Testis (tissue), 3 donors: ENCODE measurements around the gene SNRPB2. TPM values are rescaled to one million over a fixed set of nuclear protein-coding genes. Genes with fewer than 3 reads are reported as not detected.

ENCODE experiments used
- DNase-seq: peaks from one replicate; pipeline ENCODE4 v3.0.0-alpha.2; 2019
- H3K27ac ChIP-seq, 2 donors: fragments of 200-600 bp; sonication (generic); one replicate each; pipeline ENCODE4 v1.5.1; 2019
- H3K27me3 ChIP-seq: fragments of 200-600 bp; sonication (generic); one replicate; pipeline ENCODE4 v1.5.1; 2019
- H3K36me3 ChIP-seq: fragments of 200-600 bp; sonication (generic); one replicate; pipeline ENCODE4 v1.5.1; 2017; ENCODE audit warnings: low read depth; ENCODE audit errors: missing control alignments
- H3K4me1 ChIP-seq: fragments of 200-600 bp; sonication (generic); one replicate; pipeline ENCODE4 v1.5.1; 2019
- H3K4me3 ChIP-seq, 2 donors: fragments of 200-600 bp; sonication (generic); one replicate each; pipeline ENCODE4 v1.5.1; 2017 to 2019
- H3K9me3 ChIP-seq: fragments of 200-600 bp; sonication (generic); one replicate; pipeline ENCODE4 v1.5.1; 2017
- CTCF ChIP-seq, 3 experiments: fragments of 450-650 bp in 2 of 3; fragments of 200-600 bp in 1 of 3; sonication (generic) in 1 of 3; IDR thresholded peaks; one replicate each; pipeline ENCODE4 v1.5.1; 2016 to 2019; ENCODE audit warnings: antibody characterized with exemption in 3 of 3, mild to moderate bottlenecking in 2 of 3, moderate library complexity in 1 of 3
- POLR2A ChIP-seq: fragments of 450-650 bp; IDR thresholded peaks from one replicate; pipeline ENCODE4 v1.6.1; 2017; ENCODE audit warnings: antibody characterized with exemption, mild to moderate bottlenecking, moderate library complexity
- WGBS, 2 donors: methylation state at CpG; one replicate each; pipeline ENCODE4 v1.1.5; 2018; 5-methylcytosine and 5-hydroxymethylcytosine counted together
- intact Hi-C: fragments of 100-400 bp; cut with DNase I; formaldehyde crosslinking; loops from one replicate; pipeline ENCODE4 v1.15.1; 2023; ENCODE audit warnings: low total_unique reads
- polyA plus RNA-seq: library from polyadenylated mRNA; stranded (reverse); fragments of 350-450 nt; fragmentation: Illumina TruSeq; extraction: RNeasy Lipid Tissue Mini Kit (QIAGEN cat#74804); gene quantifications from one replicate; pipeline ENCODE4 v1.2.3, GENCODE V29; 2014; ENCODE audit warnings: low read depth, low replicate concordance; ENCODE audit not compliant: insufficient read depth
- total RNA-seq, 2 donors: library from RNA; depleted of rRNA; stranded (reverse); fragments of >200 nt; gene quantifications; one replicate each; pipeline ENCODE4 v1.2.3, GENCODE V29; 2016

The SNRPB2 gene
- total and polyA plus RNA-seq, 3 donors from 2014 or later = 32.8 to 47.9 (median 35.3) TPM

- intact Hi-C loops = no loop called here
- WGBS, 2 donors = 48 to 60% methylated on average over 11 of the region's 11 CpGs
- DNase-seq = no peak
- no peak for TF ChIP-seq POLR2A
- no peak for TF ChIP-seq CTCF (IDR thresholded peaks at IDR 0.05)
- Histone ChIP-seq H3K4me3 (no peak overlapping the region), H3K4me1 (no peaks in the 10 kb centered on the region), H3K9me3 (no peaks in the 10 kb centered on the region), H3K27me3 (no peaks in the 10 kb centered on the region), H3K27ac (no peak overlapping the region), H3K36me3 (no peaks in the 10 kb centered on the region)
These were observed 19.7 kb downstream of the SNRPB2 start for GRCh38 chr20:16749573-16749972.

GRCh38 chr20:16752082-16752481 is 22.3 kb downstream of the SNRPB2 start:
- Histone ChIP-seq H3K36me3 (no peaks in the 10 kb centered on the region), H3K9me3 (no peaks in the 10 kb centered on the region), H3K27ac (no peak overlapping the region), H3K4me3 (no peak overlapping the region), H3K4me1 (no peaks in the 10 kb centered on the region), H3K27me3 (no peaks in the 10 kb centered on the region)
- TF ChIP-seq POLR2A (no peak), CTCF (IDR thresholded peaks at IDR 0.05) (no peak)
- intact Hi-C loops = no loop called here
- WGBS, 2 donors = 66% methylated on average over 1 of the region's 1 CpG
- DNase-seq = no peak

DNA sequence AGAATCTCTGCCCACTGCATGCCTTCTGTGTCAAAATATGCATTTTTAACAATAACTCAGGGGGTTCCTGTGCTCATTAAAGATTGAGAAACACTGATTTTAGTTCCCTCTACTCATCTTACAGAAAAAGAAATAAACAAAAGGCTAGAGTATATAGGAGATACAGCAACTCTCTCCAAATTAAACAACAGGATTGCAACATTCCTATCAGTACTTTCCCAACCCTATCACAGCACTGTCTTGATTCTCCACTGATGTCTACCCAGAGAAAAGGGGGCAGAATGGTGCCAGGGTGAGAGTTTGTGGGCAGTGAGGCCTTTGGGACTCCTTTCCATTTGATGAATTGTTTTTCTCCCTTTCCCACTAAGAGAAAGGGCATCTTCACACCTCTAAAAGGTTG is 23.1 kb downstream of the SNRPB2 start:
- Histone ChIP-seq H3K27ac (no peak overlapping the region), H3K4me3 (no peak overlapping the region), H3K27me3 (no peaks in the 10 kb centered on the region), H3K4me1 (no peaks in the 10 kb centered on the region), H3K36me3 (no peaks in the 10 kb centered on the region), H3K9me3 (no peaks in the 10 kb centered on the region)
- intact Hi-C loops = no loop called here
- no peak for DNase-seq
- TF ChIP-seq CTCF (IDR thresholded peaks at IDR 0.05) (no peak), POLR2A (no peak)

- intact Hi-C loops = no loop called here
- Histone ChIP-seq H3K9me3 (no peaks in the 10 kb centered on the region), H3K4me1 (no peaks in the 10 kb centered on the region), H3K36me3 (no peaks in the 10 kb centered on the region), H3K27ac (no peak overlapping the region), H3K4me3 (no peak overlapping the region), H3K27me3 (no peaks in the 10 kb centered on the region)
- TF ChIP-seq POLR2A = no peak
- no peak for TF ChIP-seq CTCF (IDR thresholded peaks at IDR 0.05)
- no peak for DNase-seq
- whole genome bisulfite sequencing, 2 donors = 67 to 74% methylated on average over 2 of the region's 2 CpGs
These were observed 28.8 kb downstream of the SNRPB2 start for GRCh38 chr20:16758454-16759180.

DNA sequence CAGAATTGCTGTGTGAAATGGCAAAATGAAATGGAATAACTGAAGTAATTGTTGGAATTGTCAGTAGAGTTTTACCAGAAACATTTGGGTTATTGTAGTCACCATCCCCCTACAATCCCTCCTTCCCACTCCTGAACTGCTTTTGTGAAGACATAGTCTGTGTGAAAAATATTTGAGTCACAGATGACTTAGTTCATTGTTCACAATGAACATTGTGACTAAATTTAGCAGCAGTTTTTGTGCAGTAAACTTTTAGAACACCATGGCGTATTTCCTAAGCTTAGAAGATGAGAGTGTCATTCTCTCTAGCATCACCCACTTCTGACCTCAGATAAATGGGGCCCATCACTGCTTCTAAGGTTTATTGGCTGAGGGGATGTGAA is 29.3 kb downstream of the SNRPB2 start:
- H3K36me3 ChIP-seq = no peaks in the 10 kb centered on the region
- no peak overlapping the region for H3K27ac ChIP-seq
- H3K4me3 ChIP-seq = no peak overlapping the region
- no peaks in the 10 kb centered on the region for H3K27me3 ChIP-seq
- no peaks in the 10 kb centered on the region for H3K4me1 ChIP-seq
- TF ChIP-seq CTCF (IDR thresholded peaks at IDR 0.05) (no peak), POLR2A (no peak)
- WGBS, 2 donors = 78 to 82% methylated on average over 1 of the region's 1 CpG
- DNase-seq = no peak
- intact Hi-C loops = no loop called here
- no peaks in the 10 kb centered on the region for H3K9me3 ChIP-seq
